Esophagus mucosa (tissue), 1 donor: ENCODE results near the gene CD3G. TPM values are rescaled to one million over a fixed set of nuclear protein-coding genes. Genes with fewer than 3 reads are reported as not detected.
A peak's percentile ranks its signal among the peaks of the same experiment; 100 is the strongest.

Source experiments
- ATAC-seq: fragments of 200-7000 bp; cut with Tn5 transposase; one replicate; pipeline ENCODE4 v1.9.1; 2020
- total RNA-seq: library from RNA; stranded (reverse); gene quantifications from one replicate; pipeline ENCODE4 v1.2.4, GENCODE V29; 2023
- donor health status: DM: yes; HTN: yes; CAD: no.

Gene CD3G
- total RNA-seq, 1 donor from 2014 or later, result 0.76 TPM

GRCh38 chr11:118325283-118325682 lies 18.9 kb upstream of the CD3G start:
- ATAC-seq, result no peak

DNA sequence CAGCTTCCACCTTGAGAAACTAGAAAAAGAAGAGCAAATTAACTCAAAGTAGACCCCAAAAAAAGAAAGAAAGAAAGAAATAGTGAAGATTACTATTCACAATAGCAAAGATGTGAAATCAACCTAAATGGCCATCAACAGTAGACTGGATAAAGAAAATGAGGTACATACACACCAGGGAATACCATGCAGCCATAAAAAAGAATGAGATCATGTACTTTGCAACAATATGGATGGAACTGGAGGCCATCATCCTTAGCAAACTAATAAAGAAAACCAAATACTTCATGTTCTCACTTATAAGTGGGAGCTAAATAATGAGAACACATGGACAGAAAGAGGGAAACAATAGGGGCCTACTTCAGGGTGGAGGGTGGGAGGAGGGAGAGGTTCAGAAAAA lies 15.4 kb upstream of the CD3G start:
- no peak for ATAC-seq

GRCh38 chr11:118334745-118335144 lies 9.4 kb upstream of the CD3G start:
- ATAC-seq, result no peak

GRCh38 chr11:118338637-118339061 lies 5.5 kb upstream of the CD3G start:
- peak; percentile 81 for ATAC-seq

DNA sequence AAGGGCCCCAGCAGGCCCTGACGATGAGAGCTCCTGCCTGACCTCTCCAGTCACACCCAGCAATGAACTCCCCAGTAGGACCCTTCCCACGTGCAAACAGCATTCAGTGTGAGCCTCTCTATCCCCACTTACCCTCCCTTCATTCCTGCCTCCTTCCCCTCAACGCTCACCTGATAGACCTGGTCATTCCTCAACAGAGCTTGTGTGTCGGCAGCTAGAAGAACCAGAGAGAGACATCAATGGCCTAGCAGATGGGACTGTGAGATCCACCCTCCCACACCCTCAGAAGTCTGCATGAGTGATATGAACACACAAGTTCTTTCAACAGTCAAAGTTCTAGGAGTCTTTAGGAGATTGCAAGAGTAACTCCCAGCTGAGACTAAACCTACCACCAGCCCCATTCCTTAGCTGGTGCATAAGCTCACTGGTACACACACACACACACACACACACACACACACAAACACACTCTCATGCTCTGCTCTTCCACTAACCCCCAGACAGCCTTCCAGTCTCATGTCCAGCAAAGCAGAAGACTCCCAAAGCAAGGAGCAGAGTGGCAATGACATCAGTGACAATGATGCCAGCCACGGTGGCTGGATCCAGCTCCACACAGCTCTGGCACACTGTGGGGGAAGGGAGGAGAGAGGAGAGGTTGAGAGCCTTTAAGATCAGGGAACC lies 4.7 kb upstream of the CD3G start:
- ATAC-seq, result no peak

DNA sequence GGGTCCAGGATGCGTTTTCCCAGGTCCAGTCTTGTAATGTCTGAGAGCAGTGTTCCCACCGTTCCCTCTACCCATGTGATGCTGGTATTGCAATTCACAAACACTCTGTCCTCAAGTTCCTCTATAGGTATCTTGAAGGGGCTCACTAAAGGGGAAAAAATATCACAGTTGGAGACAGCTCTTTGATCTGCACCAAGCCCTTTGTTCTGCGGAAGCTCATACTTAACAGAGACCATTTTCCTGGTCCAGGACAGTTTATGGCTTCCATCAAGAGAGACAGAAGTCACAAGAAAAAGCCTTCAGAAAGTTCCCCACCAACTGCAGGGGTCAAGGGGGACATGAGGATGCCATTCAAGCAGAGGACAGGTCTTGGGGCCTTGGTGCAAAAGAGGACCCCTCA lies 3.7 kb upstream of the CD3G start:
- ATAC-seq, result no peak

- ATAC-seq, result no peak
Measured at GRCh38 chr11:118341261-118341660, 2.9 kb upstream of the CD3G start.

- ATAC-seq, result no peak
Measured at GRCh38 chr11:118341815-118342489, 2.2 kb upstream of the CD3G start.

DNA sequence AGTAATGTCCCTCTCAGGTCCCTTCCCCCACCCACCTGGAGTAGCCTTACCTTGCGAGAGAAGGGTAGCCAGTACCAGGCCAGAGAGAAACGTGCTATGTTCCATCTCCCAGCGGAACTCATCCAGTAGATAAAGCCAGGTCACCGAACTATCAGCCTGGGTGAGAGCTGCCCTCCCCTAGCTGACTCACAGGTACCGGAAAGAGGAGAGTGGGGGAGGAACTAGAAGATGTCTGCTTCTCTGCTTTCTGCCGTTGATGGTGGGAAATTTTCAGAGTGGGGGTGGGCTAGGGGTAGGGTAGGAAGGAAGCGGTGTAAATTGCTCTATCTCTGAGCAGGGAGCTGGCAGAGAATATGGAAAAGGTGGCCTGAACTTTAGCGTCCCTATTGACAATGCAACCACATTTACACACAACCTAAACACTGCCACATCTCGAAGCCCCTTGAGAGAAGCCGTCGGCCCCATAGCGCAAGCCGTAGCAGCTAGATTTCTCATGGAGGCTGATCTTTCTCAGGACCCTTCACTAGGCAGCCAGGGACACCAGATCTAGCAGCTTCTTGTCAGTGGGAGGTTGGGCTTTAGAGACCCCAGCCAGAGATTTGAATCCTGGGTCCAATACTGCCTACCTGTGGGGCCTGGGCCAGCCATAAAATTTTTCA lies 1.5 kb upstream of the CD3G start, which contains the start of gene CD3D:
TSS of gene CD3D (minus strand) at position 203 of the 659 bp plus-strand sequence. CDS start at position 105, 98 bp downstream.
- no peak for ATAC-seq

GRCh38 chr11:118343248-118343647 lies 896 bp upstream of the CD3G start:
- no peak for ATAC-seq

GRCh38 chr11:118349475-118349874 lies 5.3 kb downstream of the CD3G start:
- ATAC-seq, result no peak

DNA sequence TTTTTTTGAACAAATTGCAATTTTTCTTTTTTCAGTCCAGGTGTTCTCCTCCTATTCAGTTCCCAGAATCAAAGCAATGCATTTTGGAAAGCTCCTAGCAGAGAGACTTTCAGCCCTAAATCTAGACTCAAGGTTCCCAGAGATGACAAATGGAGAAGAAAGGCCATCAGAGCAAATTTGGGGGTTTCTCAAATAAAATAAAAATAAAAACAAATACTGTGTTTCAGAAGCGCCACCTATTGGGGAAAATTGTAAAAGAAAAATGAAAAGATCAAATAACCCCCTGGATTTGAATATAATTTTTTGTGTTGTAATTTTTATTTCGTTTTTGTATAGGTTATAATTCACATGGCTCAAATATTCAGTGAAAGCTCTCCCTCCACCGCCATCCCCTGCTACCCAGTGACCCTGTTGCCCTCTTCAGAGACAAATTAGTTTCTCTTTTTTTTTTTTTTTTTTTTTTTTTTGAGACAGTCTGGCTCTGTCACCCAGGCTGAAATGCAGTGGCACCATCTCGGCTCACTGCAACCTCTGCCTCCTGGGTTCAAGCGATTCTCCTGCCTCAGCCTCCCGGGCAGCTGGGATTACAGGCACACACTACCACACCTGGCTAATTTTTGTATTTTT lies 9.1 kb downstream of the CD3G start:
- ATAC-seq, result no peak

- ATAC-seq, result no peak
Measured at GRCh38 chr11:118358071-118358470, 13.9 kb downstream of the CD3G start.

- ATAC-seq, result peak; percentile 96
Measured at GRCh38 chr11:118359295-118359958, 15.3 kb downstream of the CD3G start, which contains the start of gene UBE4A. Gene UBE4A, plus strand, starts transcription at chr11:118359600. Its CDS starts 5,481 bp downstream, at chr11:118365081.

- no peak for ATAC-seq
Measured at GRCh38 chr11:118364956-118365615, 20.9 kb downstream of the CD3G start.

GRCh38 chr11:118366287-118366686 lies 22.1 kb downstream of the CD3G start:
- peak; percentile 94 for ATAC-seq

DNA sequence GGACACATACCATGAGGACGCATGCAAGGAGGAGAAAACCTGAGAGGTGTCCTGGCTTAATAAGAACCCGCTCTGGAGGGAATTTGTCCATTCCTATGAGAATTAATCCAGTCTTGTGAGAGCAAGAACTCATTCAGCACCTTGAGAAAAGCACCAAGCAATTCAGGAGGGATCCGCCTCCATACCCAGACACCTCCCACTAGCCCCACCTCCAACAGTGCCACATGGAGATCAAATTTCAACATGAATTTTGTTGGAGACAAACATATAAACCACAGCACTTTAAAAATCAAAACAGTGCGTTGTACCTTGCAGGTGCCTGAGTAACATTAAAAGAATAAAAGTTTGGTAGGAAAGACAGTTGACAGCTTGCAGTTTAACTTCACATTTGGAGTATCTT lies 26.6 kb downstream of the CD3G start:
- ATAC-seq, result no peak

- no peak for ATAC-seq
Measured at GRCh38 chr11:118373263-118373662, 29.1 kb downstream of the CD3G start.

DNA sequence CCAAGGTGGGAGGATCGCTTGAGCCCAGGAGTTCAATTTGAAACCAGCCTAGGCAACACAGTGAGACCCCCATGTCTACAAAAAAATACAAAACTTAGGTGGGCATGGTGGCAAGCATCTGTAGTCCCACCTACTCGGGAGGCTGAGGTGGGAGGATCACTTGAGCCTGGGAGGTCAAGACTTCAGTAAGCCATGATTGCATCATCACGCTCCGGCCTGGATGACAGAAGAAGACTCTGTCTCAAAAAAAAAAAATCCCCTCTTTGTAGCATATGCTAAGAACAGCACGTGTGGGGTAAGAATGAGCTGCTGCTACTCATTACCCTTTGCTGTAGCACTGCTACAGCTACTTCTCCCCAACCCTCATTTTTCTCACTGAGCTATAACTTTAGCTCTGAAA lies 29.7 kb downstream of the CD3G start:
- no peak for ATAC-seq

DNA sequence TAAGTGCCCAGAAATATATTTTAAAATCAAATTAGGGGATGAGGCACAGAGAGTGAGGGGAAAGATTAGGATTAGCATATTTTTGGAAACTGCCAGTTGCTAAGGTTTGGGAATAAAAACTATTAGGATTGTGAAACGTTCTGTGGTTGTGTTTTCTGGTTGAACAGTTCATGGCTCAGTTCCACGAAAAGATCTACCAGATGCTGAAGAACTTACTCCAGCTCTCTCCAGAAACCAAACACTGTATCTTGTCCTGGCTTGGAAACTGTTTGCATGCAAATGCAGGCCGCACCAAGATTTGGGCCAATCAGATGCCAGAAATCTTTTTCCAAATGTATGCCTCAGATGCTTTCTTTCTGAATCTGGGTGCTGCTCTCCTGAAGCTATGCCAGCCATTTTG lies 30.6 kb downstream of the CD3G start:
- no peak for ATAC-seq

GRCh38 chr11:118375978-118376377 lies 31.8 kb downstream of the CD3G start:
- no peak for ATAC-seq

DNA sequence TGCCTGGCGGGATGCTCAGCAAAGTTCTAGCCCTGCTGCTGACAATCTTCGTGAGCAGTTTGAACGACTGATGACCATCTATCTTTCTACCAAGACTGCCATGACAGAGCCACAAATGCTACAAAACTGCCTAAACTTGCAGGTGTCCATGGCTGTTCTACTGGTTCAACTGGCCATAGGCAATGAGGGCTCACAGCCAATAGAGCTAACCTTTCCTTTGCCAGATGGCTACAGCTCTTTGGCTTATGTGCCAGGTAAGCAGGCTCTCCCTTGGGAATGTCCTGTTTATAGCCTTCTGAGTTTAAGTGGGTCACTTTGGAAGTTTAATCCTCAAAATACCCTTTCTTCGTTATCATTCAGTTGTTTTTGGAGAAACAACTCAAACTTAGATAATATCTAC lies 35.4 kb downstream of the CD3G start:
- ATAC-seq, result peak; percentile 42
